ENCODE data around the gene NRCAM.

DNA sequence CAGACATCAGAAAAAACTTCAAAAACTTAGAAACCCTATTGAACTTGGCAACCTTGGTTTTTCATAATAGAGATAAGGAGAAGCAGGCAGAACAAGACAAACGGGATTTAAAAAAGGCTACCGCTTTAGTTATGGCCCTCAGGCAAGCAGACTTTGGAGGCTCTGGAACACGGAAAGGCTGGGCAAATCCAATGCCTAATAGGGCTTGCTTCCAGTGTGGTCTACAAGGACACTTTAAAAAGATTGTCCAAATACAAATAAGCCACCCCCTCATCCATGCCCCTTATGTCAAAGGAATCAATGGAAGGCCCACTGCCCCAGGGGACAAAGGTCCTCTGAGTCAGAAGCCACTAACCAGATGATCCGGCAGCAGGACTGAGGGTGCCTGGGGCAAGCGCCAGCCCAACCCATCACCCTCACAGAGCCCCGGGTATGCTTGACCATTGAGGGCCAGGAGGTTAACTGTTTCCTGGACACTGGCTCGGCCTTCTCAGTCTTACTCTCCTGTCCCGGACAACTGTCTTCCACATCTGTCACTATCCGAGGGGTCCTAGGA lies 115.3 kb downstream of the NRCAM start:
- TF ChIP-seq, protein P1, sequence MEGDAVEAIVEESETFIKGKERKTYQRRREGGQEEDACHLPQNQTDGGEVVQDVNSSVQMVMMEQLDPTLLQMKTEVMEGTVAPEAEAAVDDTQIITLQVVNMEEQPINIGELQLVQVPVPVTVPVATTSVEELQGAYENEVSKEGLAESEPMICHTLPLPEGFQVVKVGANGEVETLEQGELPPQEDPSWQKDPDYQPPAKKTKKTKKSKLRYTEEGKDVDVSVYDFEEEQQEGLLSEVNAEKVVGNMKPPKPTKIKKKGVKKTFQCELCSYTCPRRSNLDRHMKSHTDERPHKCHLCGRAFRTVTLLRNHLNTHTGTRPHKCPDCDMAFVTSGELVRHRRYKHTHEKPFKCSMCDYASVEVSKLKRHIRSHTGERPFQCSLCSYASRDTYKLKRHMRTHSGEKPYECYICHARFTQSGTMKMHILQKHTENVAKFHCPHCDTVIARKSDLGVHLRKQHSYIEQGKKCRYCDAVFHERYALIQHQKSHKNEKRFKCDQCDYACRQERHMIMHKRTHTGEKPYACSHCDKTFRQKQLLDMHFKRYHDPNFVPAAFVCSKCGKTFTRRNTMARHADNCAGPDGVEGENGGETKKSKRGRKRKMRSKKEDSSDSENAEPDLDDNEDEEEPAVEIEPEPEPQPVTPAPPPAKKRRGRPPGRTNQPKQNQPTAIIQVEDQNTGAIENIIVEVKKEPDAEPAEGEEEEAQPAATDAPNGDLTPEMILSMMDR (IDR thresholded peaks at IDR 0.05; ENCODE audit: low read length): no peak
- TF ChIP-seq EZH2 (optimal IDR thresholded peaks at IDR 0.05; ENCODE audit: low read depth, low read length): no peak
- TF ChIP-seq EZH2phosphoT487 (IDR thresholded peaks at IDR 0.05; ENCODE audit: low read length): no peak

Data from MM.1S (cell line).